Bronchus fibroblast of lung (primary cell): ENCODE results near the gene FCER2. TPM values are rescaled to one million over a fixed set of nuclear protein-coding genes. Genes with fewer than 3 reads are reported as not detected.

Source experiments
- total RNA-seq: library from RNA; depleted of rRNA; stranded (reverse); fragments of >200 nt; gene quantifications from 2 replicates; pipeline ENCODE4 v1.2.3, GENCODE V29; 2015

FCER2 gene
- not detected in 2 replicates for total RNA-seq

GRCh38 chr19:7701654-7702457, at the start of gene FCER2:
Gene FCER2, minus strand, starts transcription at chr19:7702131. Its CDS starts 2,371 bp downstream, at chr19:7699760.

GRCh38 chr19:7746903-7747884, 45.3 kb upstream of the FCER2 start, which contains the start of gene CD209:
Gene CD209, minus strand, starts transcription at chr19:7747534. Its CDS starts 23 bp downstream, at chr19:7747511.

GRCh38 chr19:7732045-7732444, 30.1 kb upstream of the FCER2 start, which contains the start of gene CLEC4G:
Gene CLEC4G, minus strand, starts transcription at chr19:7732110. Its CDS starts 8 bp downstream, at chr19:7732102.

GRCh38 chr19:7680606-7681339, 21.2 kb downstream of the FCER2 start, which contains the start of gene TRAPPC5:
Gene TRAPPC5, plus strand, starts transcription at chr19:7680833. Its CDS starts 1,421 bp downstream, at chr19:7682254.

GRCh38 chr19:7676854-7677253, 25.1 kb downstream of the FCER2 start, which contains the start of gene MCEMP1:
Gene MCEMP1, plus strand, starts transcription at chr19:7677090. Its CDS starts 31 bp downstream, at chr19:7677121.

GRCh38 chr19:7668842-7669241, 33.1 kb downstream of the FCER2 start, which contains the start of gene RETN:
Gene RETN, plus strand, starts transcription at chr19:7669049. Its CDS starts 278 bp downstream, at chr19:7669327.

Other genes with a start within 250 kb of the FCER2 start
- gene PEX11G, start 213.1 kb downstream of the FCER2 start, total RNA-seq, result 3.4 and 4.4 TPM in 2 replicates
- gene ZNF358, start 186.0 kb downstream of the FCER2 start, total RNA-seq, result 32.4 and 36.0 TPM in 2 replicates
- 5.2 and 8.0 TPM in 2 replicates for gene MCOLN1, start 179.5 kb downstream of the FCER2 start, total RNA-seq
- 86.8 and 95.0 TPM in 2 replicates for gene PNPLA6, start 166.4 kb downstream of the FCER2 start, total RNA-seq
- gene CAMSAP3, start 106.3 kb downstream of the FCER2 start, total RNA-seq, result 0.17 TPM in 1 of 2 replicates, not detected in the other
- 31.1 and 39.8 TPM in 2 replicates for gene XAB2, start 72.6 kb downstream of the FCER2 start, total RNA-seq
- 13.6 and 15.9 TPM in 2 replicates for gene PET100, start 72.3 kb downstream of the FCER2 start, total RNA-seq
- gene PCP2, start 68.4 kb downstream of the FCER2 start, total RNA-seq, result not detected in 2 replicates
- 10.1 and 16.5 TPM in 2 replicates for gene STXBP2, start 65.0 kb downstream of the FCER2 start, total RNA-seq
- not detected in 2 replicates for gene RETN, start 33.1 kb downstream of the FCER2 start, total RNA-seq
- not detected in 2 replicates for gene MCEMP1, start 25.0 kb downstream of the FCER2 start, total RNA-seq
- gene TRAPPC5, start 21.3 kb downstream of the FCER2 start, total RNA-seq, result 75.8 and 93.9 TPM in 2 replicates
- gene CLEC4G, start 30.0 kb upstream of the FCER2 start, total RNA-seq, result not detected in 2 replicates
- not detected in 2 replicates for gene CD209, start 45.4 kb upstream of the FCER2 start, total RNA-seq
- gene CLEC4M, start 61.1 kb upstream of the FCER2 start, total RNA-seq, result not detected in 2 replicates
- 11.4 and 11.8 TPM in 2 replicates for gene EVI5L, start 128.1 kb upstream of the FCER2 start, total RNA-seq
- not detected in 2 replicates for gene PRR36, start 172.3 kb upstream of the FCER2 start, total RNA-seq
- gene LRRC8E, start 186.4 kb upstream of the FCER2 start, total RNA-seq, result 3.7 and 5.9 TPM in 2 replicates
- gene MAP2K7, start 201.7 kb upstream of the FCER2 start, total RNA-seq, result 8.6 and 10.8 TPM in 2 replicates
- gene TGFBR3L, start 212.7 kb upstream of the FCER2 start, total RNA-seq, result 1.0 and 6.9 TPM in 2 replicates
- 32.8 and 34.6 TPM in 2 replicates for gene SNAPC2, start 218.2 kb upstream of the FCER2 start, total RNA-seq
- 3.4 and 4.4 TPM in 2 replicates for gene CTXN1, start 224.0 kb upstream of the FCER2 start, total RNA-seq
- 56.2 and 56.8 TPM in 2 replicates for gene TIMM44, start 241.5 kb upstream of the FCER2 start, total RNA-seq